ENCODE data around the gene MRGPRX2.

The MRGPRX2 gene

GRCh38 chr11:19099093-19099492 is 38.6 kb upstream of the MRGPRX2 start:
- Histone ChIP-seq H3K4me1 (ENCODE audit: insufficient read depth, insufficient read length) (no peaks in the 10 kb centered on the region), H3K27me3 (ENCODE audit: insufficient read depth, insufficient read length) (no peaks in the 10 kb centered on the region), H3K9ac (ENCODE audit: insufficient read length, low read depth) (no peak overlapping the region), H3K9me3 (ENCODE audit: insufficient read depth, low read length) (peaks cover 10% of the 10 kb centered on the region; the same call in 1 of the 2 replicates), H3K36me3 (ENCODE audit: insufficient read depth, insufficient read length, low read length) (no peaks in the 10 kb centered on the region), H3K4me3 (ENCODE audit: insufficient read length, low read depth) (no peak overlapping the region)
- no peak for TF ChIP-seq ZNF274 (IDR thresholded peaks at IDR 0.05; ENCODE audit: low read depth, low read length)
- TF ChIP-seq YY1 (IDR thresholded peaks at IDR 0.05; ENCODE audit: insufficient read depth, insufficient read length): no peak
- no peak for DNase-seq (ENCODE audit: low read depth, low spot score)

DNA sequence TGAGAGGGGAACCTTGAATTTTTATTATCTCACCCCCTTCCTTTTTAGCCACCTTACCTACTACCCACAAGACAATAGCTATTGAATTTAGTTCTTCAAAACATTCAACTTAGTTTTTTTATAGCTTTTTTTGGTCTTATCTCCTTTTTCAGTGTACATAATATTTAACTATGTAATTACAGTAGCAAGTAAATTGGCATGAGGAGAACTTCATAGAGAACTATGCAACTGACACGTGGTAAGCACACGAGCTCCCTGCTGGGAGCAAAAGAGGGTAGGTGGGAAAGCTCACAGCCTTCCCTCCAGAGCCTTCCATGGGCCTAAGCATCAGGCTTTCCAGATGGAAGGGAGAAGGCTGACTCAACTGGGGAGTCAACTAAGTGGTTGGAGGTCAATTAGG is 34.3 kb upstream of the MRGPRX2 start:
- Histone ChIP-seq H3K9me3 (ENCODE audit: insufficient read depth, low read length) (no peaks in the 10 kb centered on the region), H3K9ac (ENCODE audit: insufficient read length, low read depth) (no peak overlapping the region), H3K4me1 (ENCODE audit: insufficient read depth, insufficient read length) (no peaks in the 10 kb centered on the region), H3K36me3 (ENCODE audit: insufficient read depth, insufficient read length, low read length) (no peaks in the 10 kb centered on the region), H3K4me3 (ENCODE audit: insufficient read length, low read depth) (no peak overlapping the region), H3K27me3 (ENCODE audit: insufficient read depth, insufficient read length) (no peaks in the 10 kb centered on the region)
- TF ChIP-seq ZNF274 (IDR thresholded peaks at IDR 0.05; ENCODE audit: low read depth, low read length) (no peak), YY1 (IDR thresholded peaks at IDR 0.05; ENCODE audit: insufficient read depth, insufficient read length) (no peak), SUZ12 (IDR thresholded peaks at IDR 0.05; ENCODE audit: extremely low read depth, insufficient read depth, insufficient read length) (no peak)
- no peak for DNase-seq (ENCODE audit: low read depth, low spot score)

- Histone ChIP-seq H3K9ac (ENCODE audit: insufficient read length, low read depth) (no peak overlapping the region), H3K9me3 (ENCODE audit: insufficient read depth, low read length) (no peaks in the 10 kb centered on the region), H3K27me3 (ENCODE audit: insufficient read depth, insufficient read length) (no peaks in the 10 kb centered on the region), H3K4me3 (ENCODE audit: insufficient read length, low read depth) (no peak overlapping the region), H3K36me3 (ENCODE audit: insufficient read depth, insufficient read length, low read length) (no peaks in the 10 kb centered on the region), H3K4me1 (ENCODE audit: insufficient read depth, insufficient read length) (no peaks in the 10 kb centered on the region)
- no peak for TF ChIP-seq SUZ12 (IDR thresholded peaks at IDR 0.05; ENCODE audit: extremely low read depth, insufficient read depth, insufficient read length)
- no peak for TF ChIP-seq YY1 (IDR thresholded peaks at IDR 0.05; ENCODE audit: insufficient read depth, insufficient read length)
- TF ChIP-seq ZNF274 (IDR thresholded peaks at IDR 0.05; ENCODE audit: low read depth, low read length): no peak
- DNase-seq (ENCODE audit: low read depth, low spot score): no peak
Observed at GRCh38 chr11:19093976-19094375, 33.5 kb upstream of the MRGPRX2 start.

DNA sequence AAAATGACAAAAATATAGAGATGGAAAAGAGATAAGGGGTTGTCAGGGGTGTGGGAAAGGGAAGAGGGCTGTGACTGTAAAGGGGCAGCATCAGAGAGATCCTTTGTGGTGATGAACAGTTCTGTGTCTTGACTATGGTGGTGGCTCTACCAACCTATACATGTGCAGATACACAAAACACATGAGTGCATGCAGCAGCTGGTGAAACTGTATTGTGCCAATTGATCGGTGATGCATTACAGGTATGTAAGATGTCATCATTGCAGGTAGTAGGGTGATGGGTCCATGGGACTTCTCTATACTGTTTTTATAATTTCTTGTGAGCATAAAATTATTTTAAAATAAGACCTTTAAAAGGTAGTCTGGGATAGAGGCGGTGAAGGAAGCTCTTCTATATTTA is 32.3 kb upstream of the MRGPRX2 start:
- H3K9me3 ChIP-seq (ENCODE audit: insufficient read depth, low read length): no peaks in the 10 kb centered on the region
- no peak for DNase-seq (ENCODE audit: low read depth, low spot score)
- no peak overlapping the region for H3K9ac ChIP-seq (ENCODE audit: insufficient read length, low read depth)
- H3K27me3 ChIP-seq (ENCODE audit: insufficient read depth, insufficient read length): no peaks in the 10 kb centered on the region
- no peaks in the 10 kb centered on the region for H3K4me1 ChIP-seq (ENCODE audit: insufficient read depth, insufficient read length)
- H3K4me3 ChIP-seq (ENCODE audit: insufficient read length, low read depth): no peak overlapping the region
- TF ChIP-seq SUZ12 (IDR thresholded peaks at IDR 0.05; ENCODE audit: extremely low read depth, insufficient read depth, insufficient read length) (no peak), ZNF274 (IDR thresholded peaks at IDR 0.05; ENCODE audit: low read depth, low read length) (no peak), YY1 (IDR thresholded peaks at IDR 0.05; ENCODE audit: insufficient read depth, insufficient read length) (no peak)
- H3K36me3 ChIP-seq (ENCODE audit: insufficient read depth, insufficient read length, low read length): no peaks in the 10 kb centered on the region

GRCh38 chr11:19092342-19092741 is 31.8 kb upstream of the MRGPRX2 start:
- Histone ChIP-seq H3K4me3 (ENCODE audit: insufficient read length, low read depth) (no peak overlapping the region), H3K9ac (ENCODE audit: insufficient read length, low read depth) (no peak overlapping the region), H3K36me3 (ENCODE audit: insufficient read depth, insufficient read length, low read length) (no peaks in the 10 kb centered on the region), H3K4me1 (ENCODE audit: insufficient read depth, insufficient read length) (no peaks in the 10 kb centered on the region), H3K9me3 (ENCODE audit: insufficient read depth, low read length) (no peaks in the 10 kb centered on the region), H3K27me3 (ENCODE audit: insufficient read depth, insufficient read length) (no peaks in the 10 kb centered on the region)
- DNase-seq (ENCODE audit: low read depth, low spot score): no peak
- no peak for TF ChIP-seq ZNF274 (IDR thresholded peaks at IDR 0.05; ENCODE audit: low read depth, low read length)

- Histone ChIP-seq H3K36me3 (ENCODE audit: insufficient read depth, insufficient read length, low read length) (no peaks in the 10 kb centered on the region), H3K4me3 (ENCODE audit: insufficient read length, low read depth) (no peak overlapping the region), H3K27me3 (ENCODE audit: insufficient read depth, insufficient read length) (no peaks in the 10 kb centered on the region), H3K4me1 (ENCODE audit: insufficient read depth, insufficient read length) (no peaks in the 10 kb centered on the region), H3K9me3 (ENCODE audit: insufficient read depth, low read length) (no peaks in the 10 kb centered on the region), H3K9ac (ENCODE audit: insufficient read length, low read depth) (no peak overlapping the region)
- TF ChIP-seq ZNF274 (IDR thresholded peaks at IDR 0.05; ENCODE audit: low read depth, low read length) (no peak), SUZ12 (IDR thresholded peaks at IDR 0.05; ENCODE audit: extremely low read depth, insufficient read depth, insufficient read length) (no peak), YY1 (IDR thresholded peaks at IDR 0.05; ENCODE audit: insufficient read depth, insufficient read length) (no peak)
- no peak for DNase-seq (ENCODE audit: low read depth, low spot score)
Observed at GRCh38 chr11:19091366-19091765, 30.8 kb upstream of the MRGPRX2 start.

- H3K36me3 ChIP-seq (ENCODE audit: insufficient read depth, insufficient read length, low read length): no peaks in the 10 kb centered on the region
- TF ChIP-seq ZNF274 (IDR thresholded peaks at IDR 0.05; ENCODE audit: low read depth, low read length) (no peak), SUZ12 (IDR thresholded peaks at IDR 0.05; ENCODE audit: extremely low read depth, insufficient read depth, insufficient read length) (no peak), YY1 (IDR thresholded peaks at IDR 0.05; ENCODE audit: insufficient read depth, insufficient read length) (no peak)
- no peaks in the 10 kb centered on the region for H3K27me3 ChIP-seq (ENCODE audit: insufficient read depth, insufficient read length)
- H3K9ac ChIP-seq (ENCODE audit: insufficient read length, low read depth): no peak overlapping the region
- H3K4me1 ChIP-seq (ENCODE audit: insufficient read depth, insufficient read length): no peaks in the 10 kb centered on the region
- H3K9me3 ChIP-seq (ENCODE audit: insufficient read depth, low read length): no peaks in the 10 kb centered on the region
- DNase-seq (ENCODE audit: low read depth, low spot score): no peak
- H3K4me3 ChIP-seq (ENCODE audit: insufficient read length, low read depth): no peak overlapping the region
Observed at GRCh38 chr11:19089421-19089820, 28.9 kb upstream of the MRGPRX2 start.

GRCh38 chr11:19088791-19089190 is 28.3 kb upstream of the MRGPRX2 start:
- Histone ChIP-seq H3K27me3 (ENCODE audit: insufficient read depth, insufficient read length) (no peaks in the 10 kb centered on the region), H3K9ac (ENCODE audit: insufficient read length, low read depth) (no peak overlapping the region), H3K4me1 (ENCODE audit: insufficient read depth, insufficient read length) (no peaks in the 10 kb centered on the region), H3K9me3 (ENCODE audit: insufficient read depth, low read length) (no peaks in the 10 kb centered on the region), H3K4me3 (ENCODE audit: insufficient read length, low read depth) (no peak overlapping the region), H3K36me3 (ENCODE audit: insufficient read depth, insufficient read length, low read length) (no peaks in the 10 kb centered on the region)
- TF ChIP-seq SUZ12 (IDR thresholded peaks at IDR 0.05; ENCODE audit: extremely low read depth, insufficient read depth, insufficient read length): no peak
- no peak for TF ChIP-seq ZNF274 (IDR thresholded peaks at IDR 0.05; ENCODE audit: low read depth, low read length)
- TF ChIP-seq YY1 (IDR thresholded peaks at IDR 0.05; ENCODE audit: insufficient read depth, insufficient read length): no peak
- no peak for DNase-seq (ENCODE audit: low read depth, low spot score)
